GM19238 (cell line): ENCODE data around the gene LOXL3.

ENCODE experiments used
- DNase-seq: peaks from one replicate; pipeline ENCODE4 v3.0.0; 2011; ENCODE audit warnings: low spot score; ENCODE audit not compliant: insufficient read length

Gene LOXL3

DNA sequence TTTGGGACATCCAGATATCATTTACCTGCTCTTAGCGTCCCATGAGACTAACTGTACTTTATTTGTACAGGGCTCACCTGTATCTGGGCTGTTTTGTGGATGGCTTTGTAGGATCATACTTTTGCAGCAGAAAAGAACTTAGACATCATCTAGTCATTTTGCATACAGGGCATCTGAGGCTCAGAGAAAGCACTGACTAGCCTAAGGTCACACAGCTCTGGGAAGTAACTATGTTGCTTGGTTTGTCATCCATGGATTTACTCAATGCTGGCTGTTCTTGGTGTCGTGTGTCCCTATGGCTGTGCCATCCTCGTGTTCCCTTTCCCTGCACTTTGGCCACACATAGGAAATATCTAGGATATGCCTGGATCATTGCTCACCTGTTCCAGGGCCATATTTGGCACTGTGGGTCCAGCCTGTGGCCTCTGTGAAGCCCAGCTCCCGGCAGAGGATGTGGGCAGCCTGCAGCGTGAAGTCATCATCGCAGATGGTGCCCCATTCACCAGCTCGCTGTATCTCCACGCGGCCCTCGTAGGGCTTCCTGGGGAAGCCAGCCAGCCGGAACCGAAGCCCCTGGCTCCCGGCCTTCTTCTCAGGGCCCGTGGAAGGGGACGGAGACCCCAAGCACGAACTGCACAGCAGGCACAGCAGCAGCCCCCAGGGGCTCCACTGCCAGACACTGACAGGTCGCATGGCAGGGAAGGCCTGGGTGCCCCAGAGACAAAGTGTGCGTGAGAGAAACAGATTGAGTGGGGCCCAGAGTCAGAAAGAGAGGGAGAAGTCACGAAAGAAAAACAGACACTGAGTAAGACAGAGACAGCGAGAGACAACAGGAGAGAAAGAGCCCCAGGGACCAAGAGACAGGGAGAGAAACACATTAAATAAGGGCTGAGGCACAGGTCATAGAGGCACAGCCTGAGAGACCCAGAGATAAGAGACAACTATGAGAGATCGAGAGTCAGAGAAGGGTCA is 1.5 kb downstream of the LOXL3 start:
- DNase-seq = no peak

DNA sequence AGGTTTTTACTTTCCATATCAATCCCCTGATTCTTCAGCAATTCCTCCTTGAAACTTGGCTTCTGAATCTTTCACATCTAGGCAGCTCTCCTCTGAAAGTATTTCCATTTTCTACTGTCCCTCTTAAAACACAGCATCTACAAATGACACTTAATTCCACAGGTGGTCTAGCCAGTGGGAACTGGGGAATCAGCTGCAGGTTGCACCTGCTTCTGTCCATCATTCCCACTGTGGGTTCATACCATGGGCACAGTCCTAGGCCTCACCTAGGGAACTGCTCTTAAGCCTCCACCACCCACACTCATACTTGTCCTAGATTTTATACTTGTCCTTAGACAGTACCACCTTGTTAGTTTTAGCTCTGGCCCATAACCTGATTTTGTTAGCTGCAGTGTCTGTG is 2.2 kb downstream of the LOXL3 start:
- no peak for DNase-seq

DNA sequence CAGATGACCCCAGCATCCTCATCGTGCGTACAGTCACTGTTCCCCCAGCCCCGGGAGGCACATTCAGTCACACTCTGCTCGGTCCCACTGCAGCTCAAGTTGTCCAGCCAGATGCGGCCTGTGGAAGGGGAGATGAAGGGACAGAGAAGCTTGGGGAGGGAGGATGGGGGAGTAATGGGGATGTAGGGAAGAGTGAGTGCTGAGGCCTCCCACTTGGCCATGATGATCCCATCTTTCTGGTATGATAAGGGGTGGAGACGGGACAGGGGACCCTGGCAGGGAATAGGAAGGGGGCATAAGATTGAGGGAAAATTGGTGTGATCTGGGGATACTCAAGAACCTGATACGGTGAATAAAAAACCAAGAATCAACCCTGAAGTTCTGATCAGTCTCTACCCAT is 3.5 kb downstream of the LOXL3 start:
- DNase-seq = no peak

DNA sequence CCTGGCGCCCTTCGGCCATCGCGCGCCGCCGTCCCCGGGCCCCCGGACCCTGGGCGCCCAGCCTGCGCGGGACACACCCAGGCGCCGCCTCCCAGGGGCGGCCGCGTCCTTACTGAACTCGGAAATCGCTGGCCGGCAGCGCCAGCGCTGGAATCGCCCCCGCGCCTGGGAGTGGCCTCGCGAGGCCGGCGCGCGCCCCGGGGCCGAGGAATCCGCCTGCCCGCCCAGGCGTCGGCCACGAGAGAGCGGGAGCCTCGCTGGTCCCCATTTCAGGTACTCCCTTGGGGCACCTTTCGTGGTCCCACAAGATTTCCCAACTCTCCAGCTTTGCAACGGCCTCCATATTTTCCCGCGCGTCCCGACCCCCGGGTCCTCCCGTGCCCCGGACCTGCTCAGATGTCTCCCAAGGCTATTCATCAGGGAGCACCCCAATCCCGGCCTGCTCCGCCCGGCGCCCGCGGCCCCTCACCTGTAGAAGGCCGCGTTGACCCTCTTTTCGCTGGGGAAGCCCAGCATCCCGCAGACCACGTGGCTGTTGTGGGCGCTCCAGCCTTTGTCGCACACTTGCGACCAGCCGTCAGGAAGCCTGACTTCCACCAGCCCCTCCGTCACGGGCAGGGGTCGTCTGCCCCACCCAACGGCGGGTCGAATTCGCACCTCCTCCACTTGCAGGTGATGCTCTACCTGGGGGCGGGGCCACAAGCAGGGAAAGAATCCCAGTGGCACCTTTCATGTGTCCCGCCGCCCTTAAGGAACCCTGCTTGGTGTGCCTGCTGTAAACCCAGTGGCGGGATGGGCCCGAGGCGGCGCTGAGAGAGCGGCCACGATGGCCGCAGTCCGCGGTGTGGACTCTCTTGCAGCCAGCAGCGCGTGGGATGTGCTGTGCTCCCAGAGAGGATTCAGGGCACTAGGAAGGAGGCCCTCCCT is 4.6 kb downstream of the LOXL3 start:
- DNase-seq = no peak

DNA sequence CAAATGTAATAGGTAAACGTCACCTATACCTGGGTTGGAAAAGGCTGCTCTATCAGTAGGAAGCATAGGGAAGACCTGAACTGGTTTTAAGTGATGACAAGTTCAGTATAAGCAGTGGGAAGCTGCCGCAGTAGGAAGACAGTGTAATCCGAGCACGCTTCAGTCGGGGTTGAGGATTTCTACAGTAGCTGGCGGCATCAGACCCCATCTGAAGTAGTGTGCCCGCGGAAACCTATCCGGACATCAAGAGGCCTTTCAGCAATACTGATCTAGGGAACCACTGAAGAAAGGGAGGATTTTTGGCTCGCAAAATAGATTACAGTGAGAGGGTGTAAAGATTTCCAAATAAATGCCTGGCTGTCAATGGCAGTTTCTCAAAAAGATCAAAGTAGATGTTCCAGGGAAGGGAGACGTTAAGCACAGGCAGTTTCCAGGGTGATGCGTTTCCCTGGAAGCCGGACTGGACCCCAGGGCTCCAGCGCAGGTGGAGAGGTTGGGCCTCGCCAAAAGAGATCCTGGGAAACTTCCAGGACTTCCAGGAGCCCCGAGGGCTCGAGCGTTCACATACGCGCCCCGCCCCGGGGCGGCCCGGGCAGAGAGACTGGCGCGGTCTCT is 5.3 kb downstream of the LOXL3 start:
- no peak for DNase-seq

DNA sequence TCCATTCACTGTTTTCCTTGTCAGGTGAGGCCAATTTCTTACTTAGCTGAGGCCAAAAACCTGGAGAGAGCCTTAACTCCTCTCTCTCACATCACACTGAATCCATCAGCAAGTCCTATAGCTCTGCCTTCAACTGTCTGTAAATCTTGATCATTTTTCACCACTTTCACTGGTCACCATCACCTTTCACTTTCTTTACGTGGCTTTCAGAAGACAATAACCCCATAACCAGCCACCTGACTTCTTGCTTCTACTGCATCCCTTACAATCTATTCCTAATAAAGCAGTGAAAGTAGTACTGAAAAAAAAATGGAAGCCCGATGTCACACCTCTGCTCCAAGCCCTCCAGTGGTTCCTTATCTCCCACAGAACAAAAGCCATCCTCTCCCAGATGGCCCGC is 7.7 kb downstream of the LOXL3 start:
- no peak for DNase-seq

DNA sequence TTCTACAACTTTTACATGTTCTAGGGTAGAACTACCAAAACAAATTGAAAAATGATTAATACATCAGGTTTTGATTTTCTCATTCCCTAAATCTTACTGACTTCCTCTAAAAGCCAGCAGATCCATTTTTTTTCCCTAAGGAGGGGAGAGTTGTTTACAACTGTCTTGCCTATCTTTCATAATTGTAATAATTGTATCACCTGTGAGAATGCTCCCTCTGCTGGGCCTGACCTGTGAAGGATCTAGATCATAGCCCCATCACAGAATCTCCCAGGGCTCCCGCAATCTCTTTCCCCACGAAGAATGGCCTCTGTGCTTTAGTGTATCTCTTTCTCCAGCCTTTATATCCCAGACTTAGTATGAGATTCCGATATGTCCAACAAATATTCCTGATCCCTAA is 9.1 kb downstream of the LOXL3 start:
- no peak for DNase-seq

DNA sequence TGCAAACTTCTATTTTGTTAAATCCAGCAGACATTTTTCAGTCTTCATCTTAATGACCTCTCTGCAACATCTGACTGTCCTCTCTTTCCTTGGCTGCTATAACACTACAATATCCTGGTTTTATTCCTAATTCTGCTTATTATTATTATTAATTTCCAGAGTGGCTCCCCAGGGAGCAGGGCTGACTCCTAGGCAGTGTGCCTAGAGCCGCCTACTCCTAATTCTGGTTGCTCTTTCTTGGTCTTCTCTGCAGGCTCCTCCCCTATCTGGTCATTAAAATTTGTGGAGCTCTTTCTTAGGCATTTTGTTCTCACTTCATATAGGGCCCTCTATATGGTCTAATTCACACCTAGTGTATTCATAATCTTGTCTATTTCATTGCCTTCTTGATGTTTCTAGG is 10.8 kb downstream of the LOXL3 start:
- DNase-seq = no peak

DNA sequence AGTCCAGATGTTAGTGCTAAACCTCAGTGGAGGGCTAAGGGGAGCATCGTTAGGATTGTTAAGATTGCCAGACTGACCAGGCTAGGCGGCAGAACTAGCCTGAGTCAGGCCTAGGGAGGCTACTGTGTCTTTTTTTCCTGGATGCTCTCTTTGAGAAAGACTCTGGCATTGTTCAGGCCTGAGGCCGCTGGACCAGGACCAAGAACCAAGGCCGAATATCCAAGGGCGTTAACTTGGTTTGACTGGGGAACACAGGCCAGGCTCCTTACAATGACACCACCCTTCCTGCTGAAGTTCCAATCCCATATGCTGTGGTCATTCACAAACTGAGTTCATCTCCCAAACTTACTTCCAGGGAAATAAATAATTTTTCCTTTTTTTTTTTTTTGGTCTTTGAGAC is 13.5 kb downstream of the LOXL3 start:
- DNase-seq = no peak

DNA sequence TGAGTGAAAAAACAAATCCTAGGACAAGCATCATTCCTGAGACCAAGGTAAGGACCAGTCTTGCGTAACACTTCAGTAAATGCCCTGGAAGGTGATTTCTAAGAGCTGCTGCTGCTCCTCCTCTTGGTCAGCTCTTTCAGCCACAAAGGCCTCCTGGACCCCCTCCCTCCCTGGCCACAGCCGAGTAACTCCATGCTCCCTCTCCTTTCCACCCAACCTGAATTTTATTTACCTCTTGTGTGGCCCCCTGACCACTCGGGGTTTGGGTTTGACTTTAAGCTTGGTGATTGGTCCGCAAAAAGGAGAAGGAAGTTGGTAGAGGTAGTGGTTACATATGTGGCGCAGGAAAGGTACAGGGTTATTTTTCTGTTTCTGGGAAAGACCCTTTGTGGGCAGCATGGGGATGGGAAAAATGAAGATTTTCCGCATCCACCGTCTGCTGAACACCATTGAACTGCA is 14.8 kb downstream of the LOXL3 start:
- no peak for DNase-seq

DNA sequence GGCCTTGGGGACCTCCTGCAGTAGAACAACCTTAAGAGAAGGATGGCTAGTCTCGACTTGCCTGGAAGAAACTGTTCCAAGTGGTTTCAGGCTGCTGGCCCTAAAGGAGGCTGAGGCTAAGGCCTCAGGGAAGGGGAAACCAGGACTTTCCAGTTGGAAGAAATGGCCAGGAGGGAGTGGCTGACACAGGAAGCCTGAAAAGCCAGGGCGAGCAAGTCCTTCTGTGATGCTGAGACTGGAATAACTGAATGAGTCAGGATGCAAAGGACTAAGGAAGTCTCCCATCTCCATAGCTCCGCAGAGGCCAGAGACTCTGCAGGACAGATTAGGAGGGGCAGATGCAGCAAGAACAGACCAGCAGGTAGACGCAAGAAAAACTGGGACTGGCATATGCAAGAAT is 16.6 kb downstream of the LOXL3 start:
- no peak for DNase-seq

DNA sequence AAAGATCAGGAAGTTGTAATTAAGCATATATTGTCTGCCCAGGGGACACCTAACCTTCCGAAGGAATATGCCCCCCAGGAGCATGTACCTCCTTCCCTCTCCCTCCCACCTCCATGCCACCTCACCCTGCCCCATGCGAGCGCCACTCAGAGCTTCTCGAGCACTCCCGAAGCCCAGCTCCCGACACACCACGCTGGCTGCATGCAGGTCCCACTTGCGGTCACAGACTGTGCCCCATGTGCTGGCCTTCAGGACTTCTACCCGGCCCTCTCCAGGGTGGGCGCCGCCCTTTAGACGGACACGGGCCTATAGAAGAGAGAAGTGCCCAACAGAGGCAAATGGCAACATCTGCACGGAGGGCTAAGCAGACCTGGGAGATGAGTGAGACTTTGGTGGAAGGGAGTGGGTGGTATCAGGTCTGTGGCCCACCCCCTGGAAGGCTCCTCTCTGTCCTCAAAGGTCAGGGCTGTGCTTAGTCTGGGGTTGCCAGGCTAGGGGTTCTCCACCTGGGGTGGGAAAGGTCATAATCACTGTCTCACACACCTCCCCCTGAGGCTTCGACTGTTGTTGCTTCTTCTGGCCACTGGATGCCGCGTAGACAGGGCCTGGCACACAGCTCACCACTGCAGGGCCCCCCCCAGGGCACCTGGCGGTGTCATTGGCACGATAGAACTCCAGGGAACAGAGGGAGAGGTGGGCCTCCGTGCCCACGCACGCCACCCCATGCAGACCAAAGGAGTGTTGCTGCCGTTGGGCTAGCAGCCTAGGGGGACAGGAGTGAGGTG is 17.4 kb downstream of the LOXL3 start:
- DNase-seq = no peak

DNA sequence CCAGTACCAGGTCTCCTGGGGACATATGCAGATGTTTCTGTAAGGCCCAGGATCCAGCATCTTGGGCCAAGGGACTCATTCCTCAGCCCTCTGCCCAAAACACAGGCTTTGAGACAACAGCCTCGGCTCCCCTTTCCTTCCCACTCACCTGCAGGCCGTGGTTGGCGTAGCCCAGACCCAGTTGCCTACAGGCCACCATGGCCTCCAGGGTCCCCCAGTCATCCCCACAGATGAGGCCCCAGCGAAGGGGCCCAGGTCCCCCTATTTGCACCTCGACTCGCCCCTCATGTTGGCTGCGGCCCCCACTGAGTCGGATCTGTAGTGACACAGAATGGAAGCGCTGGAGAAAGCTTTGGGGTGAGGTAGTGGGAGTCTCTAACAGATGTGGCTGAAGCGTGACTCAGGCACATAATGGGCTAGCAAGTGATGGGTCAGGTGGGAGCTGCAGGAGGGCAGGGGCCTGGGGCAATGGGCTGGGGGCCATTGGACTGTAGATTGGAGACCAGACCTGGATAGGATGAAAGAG is 18.2 kb downstream of the LOXL3 start:
- no peak for DNase-seq

DNA sequence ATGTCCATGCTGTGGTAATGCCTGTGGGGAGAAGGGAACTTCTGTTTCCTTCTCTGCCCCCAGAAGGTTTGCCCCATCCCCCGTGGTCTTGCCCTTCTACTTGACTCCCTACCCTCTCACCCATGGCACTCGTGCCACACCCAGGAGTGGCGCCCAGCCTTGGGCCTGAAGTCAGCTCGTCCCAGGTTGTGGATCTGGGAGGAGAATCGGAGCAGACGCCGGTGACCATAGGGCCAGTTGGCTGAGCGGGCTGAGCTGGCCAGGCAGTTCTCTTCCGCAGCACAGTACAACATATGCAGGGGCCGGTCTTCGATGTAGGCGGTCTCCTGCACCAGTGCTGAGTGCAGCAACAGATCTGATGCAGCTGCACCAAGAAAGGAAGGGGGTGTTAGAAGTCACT is 19.3 kb downstream of the LOXL3 start:
- no peak for DNase-seq

DNA sequence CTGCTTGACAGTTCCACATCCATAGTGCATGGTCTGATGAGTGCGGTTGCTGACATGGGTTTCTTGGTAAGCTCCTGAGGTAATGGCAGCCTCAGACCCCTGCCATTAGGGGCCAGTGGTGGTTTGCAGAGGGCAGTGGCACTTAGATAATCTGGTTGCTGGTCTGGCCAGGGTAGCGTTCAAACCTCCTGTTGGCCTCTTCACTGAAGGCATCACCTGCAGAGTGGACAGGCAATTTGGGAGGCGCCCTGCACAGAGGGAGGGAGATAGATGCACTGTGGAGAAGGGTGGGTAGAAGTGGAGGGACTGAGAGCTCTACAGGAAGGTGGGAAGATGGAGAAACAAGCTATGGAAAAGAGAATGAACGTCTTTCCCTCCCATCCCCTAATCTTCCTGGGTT is 20.3 kb downstream of the LOXL3 start:
- no peak for DNase-seq

DNA sequence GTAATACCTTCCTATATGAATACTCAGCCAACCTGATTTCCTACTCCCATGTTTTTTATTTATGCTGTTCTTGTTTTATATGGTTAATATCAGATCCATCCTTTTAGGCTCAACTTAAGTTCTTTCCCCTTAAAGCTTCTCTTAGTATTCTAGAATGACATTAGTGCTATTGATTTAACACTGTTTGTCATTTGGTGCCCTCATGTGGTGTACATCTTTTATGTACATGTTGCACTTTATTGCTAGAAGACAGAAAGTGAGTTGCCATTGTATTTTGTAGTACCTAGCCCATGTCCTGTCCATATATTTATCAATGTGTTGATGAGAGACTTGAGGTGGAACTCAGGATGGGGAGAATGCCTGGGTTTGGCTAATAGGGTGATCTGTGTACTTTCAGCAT is 21.5 kb downstream of the LOXL3 start:
- DNase-seq = no peak

DNA sequence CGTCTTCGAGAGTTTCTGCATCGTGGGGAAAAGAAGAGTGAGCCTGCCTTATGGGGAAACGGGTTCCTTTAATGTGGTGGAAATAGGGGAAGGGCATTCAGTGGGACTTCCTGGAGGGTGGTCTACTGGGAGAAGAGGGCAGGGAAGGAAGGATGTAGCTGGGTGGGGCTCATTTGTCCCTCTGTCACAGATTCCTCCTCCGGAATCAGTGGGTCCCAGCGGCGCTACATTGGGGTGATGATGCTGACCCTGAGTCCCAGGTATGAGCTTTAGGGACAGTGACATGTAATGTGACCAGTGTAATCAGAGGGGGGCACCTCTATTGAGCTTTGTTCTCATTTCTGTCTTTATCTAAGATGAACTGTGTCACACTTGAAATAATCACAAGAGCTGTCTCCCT is 22.1 kb downstream of the LOXL3 start:
- DNase-seq = no peak

DNA sequence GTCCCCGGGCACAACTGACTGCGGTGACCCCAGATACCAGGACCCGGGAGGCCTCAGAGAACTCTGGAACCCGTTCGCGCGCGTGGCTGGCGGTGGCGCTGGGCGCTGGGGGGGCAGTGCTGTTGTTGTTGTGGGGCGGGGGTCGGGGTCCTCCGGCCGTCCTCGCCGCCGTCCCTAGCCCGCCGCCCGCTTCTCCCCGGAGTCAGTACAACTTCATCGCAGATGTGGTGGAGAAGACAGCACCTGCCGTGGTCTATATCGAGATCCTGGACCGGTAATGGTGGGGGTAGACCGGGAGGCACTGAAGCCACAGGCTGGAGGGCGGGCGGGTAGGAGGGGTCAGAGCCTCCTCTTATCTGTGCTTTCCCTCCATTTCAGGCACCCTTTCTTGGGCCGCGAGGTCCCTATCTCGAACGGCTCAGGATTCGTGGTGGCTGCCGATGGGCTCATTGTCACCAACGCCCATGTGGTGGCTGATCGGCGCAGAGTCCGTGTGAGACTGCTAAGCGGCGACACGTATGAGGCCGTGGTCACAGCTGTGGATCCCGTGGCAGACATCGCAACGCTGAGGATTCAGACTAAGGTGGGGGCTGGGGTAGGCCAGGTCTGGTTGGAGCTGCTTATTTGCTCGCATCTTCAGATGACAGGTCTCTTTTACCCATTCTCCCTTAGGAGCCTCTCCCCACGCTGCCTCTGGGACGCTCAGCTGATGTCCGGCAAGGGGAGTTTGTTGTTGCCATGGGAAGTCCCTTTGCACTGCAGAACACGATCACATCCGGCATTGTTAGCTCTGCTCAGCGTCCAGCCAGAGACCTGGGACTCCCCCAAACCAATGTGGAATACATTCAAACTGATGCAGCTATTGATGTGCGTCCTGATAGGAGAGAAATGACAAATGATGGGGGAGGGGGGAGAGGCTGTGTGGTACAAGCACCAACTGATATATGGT is 23.2 kb downstream of the LOXL3 start:
- DNase-seq = peak; percentile 72

DNA sequence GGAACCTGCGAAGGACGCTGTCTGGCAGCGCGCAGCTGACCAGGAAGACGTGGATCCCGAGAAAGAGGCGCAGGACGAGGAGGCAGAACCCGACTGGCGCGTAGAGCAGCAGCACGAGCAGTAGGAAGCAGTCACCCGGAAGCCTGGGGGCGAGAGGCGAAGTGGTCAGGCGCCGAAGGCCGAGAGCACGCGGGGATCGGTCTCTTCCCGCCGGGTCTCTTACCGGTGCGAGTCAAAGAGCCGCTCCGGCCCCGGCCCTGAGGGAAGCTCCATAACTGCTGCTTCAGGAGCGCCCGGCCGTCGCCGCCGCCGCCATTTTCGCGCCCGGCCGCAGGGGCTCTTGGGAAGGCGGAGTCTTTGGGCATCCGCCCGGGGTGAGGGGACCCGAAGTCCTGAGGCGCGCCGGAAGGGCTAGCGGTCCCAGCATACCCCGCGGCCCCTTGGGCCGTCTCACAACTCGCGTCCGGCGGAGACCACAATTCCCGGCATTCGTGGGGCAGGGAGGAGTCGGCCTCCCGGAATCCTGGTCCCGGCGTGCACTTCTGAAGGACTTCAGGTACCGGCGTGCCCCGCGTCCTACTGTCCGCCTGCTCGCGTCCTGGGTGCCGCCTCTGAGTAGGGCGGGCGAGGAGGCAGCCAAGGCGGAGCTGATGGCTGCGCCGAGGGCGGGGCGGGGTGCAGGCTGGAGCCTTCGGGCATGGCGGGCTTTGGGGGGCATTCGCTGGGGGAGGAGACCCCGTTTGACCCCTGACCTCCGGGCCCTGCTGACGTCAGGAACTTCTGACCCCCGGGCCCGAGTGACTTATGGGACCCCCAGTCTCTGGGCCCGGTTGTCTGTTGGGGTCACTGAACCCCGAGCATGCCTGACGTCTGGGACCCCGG is 24.1 kb downstream of the LOXL3 start, which contains the start of the genes AUP1 and HTRA2:
Gene AUP1 (minus strand): TSS at position 350 of the 882 bp plus-strand sequence. CDS start 77 bp downstream, at position 273.
Gene HTRA2 (plus strand): TSS at position 577 of the 882 bp plus-strand sequence. CDS start 74 bp downstream, at position 651.
- peak; percentile 99 for DNase-seq
